SK-N-SH (cell line): ENCODE results near the gene ATP8B3. TPM values are rescaled to one million over a fixed set of nuclear protein-coding genes. Genes with fewer than 3 reads are reported as not detected.
A peak's percentile ranks its signal among the peaks of the same experiment; 100 is the strongest.

Source experiments
- CTCF ChIA-PET: fragments of 300-600, 350-600 bp; formaldehyde crosslinking; extraction: SDS; loops from one replicate; lab custom pipeline; 2021; lab: Yijun Ruan, JAX
- POLR2A ChIA-PET: fragments of 350-600 bp; sonication (Branson Sonifier 250); formaldehyde crosslinking; extraction: SDS; loops from one replicate; lab custom pipeline; 2020; ENCODE audit warnings: antibody characterized with exemption, inconsistent platforms; lab: Yijun Ruan, JAX
- DNase-seq: peaks from one replicate; pipeline ENCODE4 v3.0.0; 2012
- H2AFZ ChIP-seq: fragments of 200-600 bp; sonication (generic); 2 replicates; pipeline ENCODE4 v1.8.1; 2016; ENCODE audit warnings: antibody characterized with exemption, mild to moderate bottlenecking, low read depth
- H3F3A ChIP-seq: fragments of 200-600 bp; sonication (generic); replicated peaks from 2 replicates; pipeline ENCODE3; 2016; ENCODE audit warnings: antibody characterized with exemption, mild to moderate bottlenecking; ENCODE audit not compliant: insufficient read depth
- H3K27ac ChIP-seq, 2 experiments: fragments of 200-500 bp in 1 of 2; fragments of 200-600 bp in 1 of 2; sonication (Bioruptor generic) in 1 of 2; sonication (generic), shearing (Covaris generic) in 1 of 2; 2 replicates each; pipeline versions ENCODE4 v1.5.1 to v1.6.1; 2014 to 2016; ENCODE audit warnings: low read depth in 2 of 2, inconsistent platforms in 1 of 2, low read length in 1 of 2, mild to moderate bottlenecking in 1 of 2, mixed read lengths in 1 of 2
- H3K27me3 ChIP-seq: fragments of 200-600 bp; sonication (generic), shearing (Covaris generic); 2 replicates; pipeline ENCODE4 v1.6.1; 2016; ENCODE audit warnings: mixed run types; ENCODE audit not compliant: insufficient read depth
- H3K36me3 ChIP-seq, 2 experiments: fragments of 200-500 bp in 1 of 2; fragments of 200-600 bp in 1 of 2; sonication (Bioruptor generic) in 1 of 2; sonication (generic) in 1 of 2; replicated peaks in 1 of 2; 2 replicates each; pipeline versions ENCODE3 to v1.5.1; 2014 to 2016; ENCODE audit warnings: low read length in 1 of 2, mild to moderate bottlenecking in 1 of 2; ENCODE audit not compliant: insufficient read depth in 2 of 2, control insufficient read depth in 1 of 2
- H3K4me1 ChIP-seq, 2 experiments: fragments of 200-500 bp in 1 of 2; fragments of 200-600 bp in 1 of 2; sonication (Bioruptor generic) in 1 of 2; sonication (generic), shearing (Covaris generic) in 1 of 2; 2 replicates each; pipeline versions ENCODE4 v1.5.1 to v1.6.1; 2014 to 2016; ENCODE audit warnings: low read depth in 1 of 2, low read length in 1 of 2, mixed run types in 1 of 2; ENCODE audit not compliant: insufficient read depth in 2 of 2, control insufficient read depth in 1 of 2
- H3K4me2 ChIP-seq: fragments of 200-600 bp; sonication (generic), shearing (Covaris generic); 2 replicates; pipeline ENCODE4 v1.6.1; 2017; ENCODE audit warnings: mixed run types
- H3K4me3 ChIP-seq, 2 experiments: fragments of 200-500 bp in 1 of 2; fragments of 200-600 bp in 1 of 2; sonication (Bioruptor generic) in 1 of 2; sonication (generic), shearing (Covaris generic) in 1 of 2; 2 replicates each; pipeline versions ENCODE4 v1.5.1 to v1.8.1; 2014 to 2016; ENCODE audit warnings: low read depth in 2 of 2, inconsistent platforms in 1 of 2, low read length in 1 of 2, mild to moderate bottlenecking in 1 of 2, mixed read lengths in 1 of 2, moderate library complexity in 1 of 2
- H3K79me2 ChIP-seq: fragments of 200-600 bp; sonication (generic); 2 replicates; pipeline ENCODE4 v1.8.1; 2017; ENCODE audit warnings: mild to moderate bottlenecking; ENCODE audit not compliant: insufficient read depth
- H3K9ac ChIP-seq: fragments of 200-600 bp; sonication (generic); 2 replicates; pipeline ENCODE4 v1.6.1; 2017; ENCODE audit warnings: mixed run types
- H3K9me2 ChIP-seq: fragments of 200-600 bp; sonication (generic); 2 replicates; pipeline ENCODE4 v1.6.1; 2017; ENCODE audit warnings: mixed run types
- H3K9me3 ChIP-seq: fragments of 200-600 bp; sonication (generic); 2 replicates; pipeline ENCODE4 v1.6.1; 2017; ENCODE audit warnings: mixed run types, mild to moderate bottlenecking, moderate library complexity
- H4K20me1 ChIP-seq: fragments of 200-600 bp; sonication (generic); 2 replicates; pipeline ENCODE4 v1.6.1; 2017; ENCODE audit warnings: mild to moderate bottlenecking, mixed run types; ENCODE audit not compliant: insufficient read depth
- ELF1 ChIP-seq: IDR thresholded peaks from 2 replicates; pipeline ENCODE4 v1.4.0; 2012
- EP300 ChIP-seq, 2 experiments: IDR thresholded peaks; 2 replicates each; pipeline versions ENCODE4 v1.4.0 to v1.6.1; 2012; ENCODE audit warnings: borderline replicate concordance in 1 of 2, low read depth in 1 of 2, low read length in 1 of 2
- MXI1 ChIP-seq: IDR thresholded peaks from 2 replicates; pipeline ENCODE4 v1.6.1; 2012; ENCODE audit warnings: mild to moderate bottlenecking, low read depth, low read length, improper control_type of control experiment
- NFIC ChIP-seq: IDR thresholded peaks from 2 replicates; pipeline ENCODE4 v1.4.0; 2012; ENCODE audit warnings: borderline replicate concordance
- TCF12 ChIP-seq: IDR thresholded peaks from 2 replicates; pipeline ENCODE4 v1.4.0; 2012
- TEAD4 ChIP-seq: IDR thresholded peaks from 2 replicates; pipeline ENCODE4 v1.4.0; 2012; ENCODE audit warnings: mild to moderate bottlenecking, borderline replicate concordance; ENCODE audit not compliant: insufficient read depth
- WGBS: methylation state at CpG from one replicate; pipeline ENCODE4 v1.1.6; 2017; ENCODE audit warnings: low lambda C conversion rate; 5-methylcytosine and 5-hydroxymethylcytosine counted together
- polyA plus RNA-seq, 3 experiments: library from polyadenylated mRNA; depleted of rRNA; stranded (reverse); fragments of >200 nt; gene quantifications; 2 replicates each; pipeline ENCODE4 v1.2.3, GENCODE V29; 2012
- TF ChIP-seq, protein P1 (sequence below): fragments of 200-600 bp; sonication (generic); IDR thresholded peaks from 2 replicates; pipeline ENCODE4 v1.6.1; 2017; ENCODE audit warnings: antibody characterized with exemption, mild to moderate bottlenecking, moderate library complexity
- TF ChIP-seq, protein P2 (sequence below): IDR thresholded peaks from 2 replicates; pipeline ENCODE4 v1.4.0; 2012; ENCODE audit warnings: low read depth, borderline replicate concordance

The ATP8B3 gene, protein sequence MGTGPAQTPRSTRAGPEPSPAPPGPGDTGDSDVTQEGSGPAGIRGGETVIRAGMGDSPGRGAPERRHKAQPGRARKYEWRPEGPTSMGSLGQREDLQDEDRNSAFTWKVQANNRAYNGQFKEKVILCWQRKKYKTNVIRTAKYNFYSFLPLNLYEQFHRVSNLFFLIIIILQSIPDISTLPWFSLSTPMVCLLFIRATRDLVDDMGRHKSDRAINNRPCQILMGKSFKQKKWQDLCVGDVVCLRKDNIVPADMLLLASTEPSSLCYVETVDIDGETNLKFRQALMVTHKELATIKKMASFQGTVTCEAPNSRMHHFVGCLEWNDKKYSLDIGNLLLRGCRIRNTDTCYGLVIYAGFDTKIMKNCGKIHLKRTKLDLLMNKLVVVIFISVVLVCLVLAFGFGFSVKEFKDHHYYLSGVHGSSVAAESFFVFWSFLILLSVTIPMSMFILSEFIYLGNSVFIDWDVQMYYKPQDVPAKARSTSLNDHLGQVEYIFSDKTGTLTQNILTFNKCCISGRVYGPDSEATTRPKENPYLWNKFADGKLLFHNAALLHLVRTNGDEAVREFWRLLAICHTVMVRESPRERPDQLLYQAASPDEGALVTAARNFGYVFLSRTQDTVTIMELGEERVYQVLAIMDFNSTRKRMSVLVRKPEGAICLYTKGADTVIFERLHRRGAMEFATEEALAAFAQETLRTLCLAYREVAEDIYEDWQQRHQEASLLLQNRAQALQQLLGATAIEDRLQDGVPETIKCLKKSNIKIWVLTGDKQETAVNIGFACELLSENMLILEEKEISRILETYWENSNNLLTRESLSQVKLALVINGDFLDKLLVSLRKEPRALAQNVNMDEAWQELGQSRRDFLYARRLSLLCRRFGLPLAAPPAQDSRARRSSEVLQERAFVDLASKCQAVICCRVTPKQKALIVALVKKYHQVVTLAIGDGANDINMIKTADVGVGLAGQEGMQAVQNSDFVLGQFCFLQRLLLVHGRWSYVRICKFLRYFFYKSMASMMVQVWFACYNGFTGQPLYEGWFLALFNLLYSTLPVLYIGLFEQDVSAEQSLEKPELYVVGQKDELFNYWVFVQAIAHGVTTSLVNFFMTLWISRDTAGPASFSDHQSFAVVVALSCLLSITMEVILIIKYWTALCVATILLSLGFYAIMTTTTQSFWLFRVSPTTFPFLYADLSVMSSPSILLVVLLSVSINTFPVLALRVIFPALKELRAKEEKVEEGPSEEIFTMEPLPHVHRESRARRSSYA (N-terminal part only)
- 6.2 and 8.0 TPM in 2 replicates for polyA plus RNA-seq (2012; rRNA removed)
- polyA plus RNA-seq (2012; cell fraction: cytosol; rRNA removed): 3.1 and 4.9 TPM in 2 replicates
- 20.8 and 25.6 TPM in 2 replicates for polyA plus RNA-seq (2012; cell fraction: nucleus; rRNA removed)

DNA sequence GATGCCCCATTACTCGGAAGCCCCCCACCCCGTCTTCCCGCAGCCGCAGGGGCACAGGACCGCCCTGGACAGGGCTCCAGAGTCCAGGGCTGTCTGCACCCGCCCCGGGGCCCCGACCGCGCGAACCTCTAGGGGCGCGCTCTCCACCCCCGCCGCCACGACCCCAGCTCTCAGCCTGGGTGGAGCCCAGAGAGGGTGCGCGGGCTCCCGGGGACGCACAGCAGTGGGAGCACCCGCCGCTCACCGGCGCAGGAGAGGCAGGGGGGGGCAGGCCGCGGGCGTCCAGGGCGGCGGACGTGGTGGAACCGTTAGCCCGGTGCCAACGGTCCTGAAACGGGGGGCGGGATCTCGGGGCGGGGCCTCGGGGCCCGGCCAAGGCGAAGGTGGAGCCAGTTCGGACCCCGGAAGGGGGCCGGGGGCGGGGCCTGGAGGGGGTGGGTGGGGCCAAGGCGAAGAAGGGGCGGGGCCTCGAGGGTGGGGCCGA is at the start of gene ATP8B3:
ATP8B3 (minus strand) TSS at position 335 of the 484 bp plus-strand sequence. CDS start 540 bp downstream, outside the sequence.
- Histone ChIP-seq H3K36me3 (peaks cover 0 to 17% of the 10 kb centered on the region in 2 experiments), H3K4me1 (peaks cover 0 to 14% of the 10 kb centered on the region in 2 experiments; a peak in 1 of 4 replicates), H3K9ac (peak within 1 kb of the TSS; percentile 75), H3K27ac (peak within 1 kb of the TSS; percentile 69 to 72), H3K4me3 (peak within 1 kb of the TSS; percentile 64 to 71), H3K4me2 (peak within 1 kb of the TSS; percentile 77), H3K9me2 (no peaks in the 10 kb centered on the region), H3K79me2 (no peaks in the 10 kb centered on the region), H3F3A (peaks cover 4% of the 10 kb centered on the region), H2AFZ (peak within 1 kb of the TSS; percentile 88; the same call in 1 of the 2 replicates), H3K27me3 (no peaks in the 10 kb centered on the region), H4K20me1 (no peaks in the 10 kb centered on the region), H3K9me3 (no peaks in the 10 kb centered on the region)
- CTCF ChIA-PET: interaction anchor here (0.9 to 3.6 kb wide), 4 partner anchors 15 to 140 kb away, joined by 5 to 20 read pairs (median 8); no protein-coding TSS in a partner anchor
- WGBS: 3% methylated on average over 7 of the region's 48 CpGs
- POLR2A ChIA-PET: no interaction called here
- peak; percentile 99 for DNase-seq
- TF ChIP-seq ELF1 (no peak; the same call in 1 of the 2 replicates), EP300 (IDR thresholded peaks at IDR 0.05; ENCODE audit: borderline replicate concordance in 1 of 2, low read depth in 1 of 2, low read length in 1 of 2) (no peak), TEAD4 (no peak), TCF12 (no peak)
- TF ChIP-seq, protein P1, sequence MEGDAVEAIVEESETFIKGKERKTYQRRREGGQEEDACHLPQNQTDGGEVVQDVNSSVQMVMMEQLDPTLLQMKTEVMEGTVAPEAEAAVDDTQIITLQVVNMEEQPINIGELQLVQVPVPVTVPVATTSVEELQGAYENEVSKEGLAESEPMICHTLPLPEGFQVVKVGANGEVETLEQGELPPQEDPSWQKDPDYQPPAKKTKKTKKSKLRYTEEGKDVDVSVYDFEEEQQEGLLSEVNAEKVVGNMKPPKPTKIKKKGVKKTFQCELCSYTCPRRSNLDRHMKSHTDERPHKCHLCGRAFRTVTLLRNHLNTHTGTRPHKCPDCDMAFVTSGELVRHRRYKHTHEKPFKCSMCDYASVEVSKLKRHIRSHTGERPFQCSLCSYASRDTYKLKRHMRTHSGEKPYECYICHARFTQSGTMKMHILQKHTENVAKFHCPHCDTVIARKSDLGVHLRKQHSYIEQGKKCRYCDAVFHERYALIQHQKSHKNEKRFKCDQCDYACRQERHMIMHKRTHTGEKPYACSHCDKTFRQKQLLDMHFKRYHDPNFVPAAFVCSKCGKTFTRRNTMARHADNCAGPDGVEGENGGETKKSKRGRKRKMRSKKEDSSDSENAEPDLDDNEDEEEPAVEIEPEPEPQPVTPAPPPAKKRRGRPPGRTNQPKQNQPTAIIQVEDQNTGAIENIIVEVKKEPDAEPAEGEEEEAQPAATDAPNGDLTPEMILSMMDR: peak; percentile 41
- TF ChIP-seq, protein P2, sequence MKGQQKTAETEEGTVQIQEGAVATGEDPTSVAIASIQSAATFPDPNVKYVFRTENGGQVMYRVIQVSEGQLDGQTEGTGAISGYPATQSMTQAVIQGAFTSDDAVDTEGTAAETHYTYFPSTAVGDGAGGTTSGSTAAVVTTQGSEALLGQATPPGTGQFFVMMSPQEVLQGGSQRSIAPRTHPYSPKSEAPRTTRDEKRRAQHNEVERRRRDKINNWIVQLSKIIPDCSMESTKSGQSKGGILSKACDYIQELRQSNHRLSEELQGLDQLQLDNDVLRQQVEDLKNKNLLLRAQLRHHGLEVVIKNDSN: no peak

DNA sequence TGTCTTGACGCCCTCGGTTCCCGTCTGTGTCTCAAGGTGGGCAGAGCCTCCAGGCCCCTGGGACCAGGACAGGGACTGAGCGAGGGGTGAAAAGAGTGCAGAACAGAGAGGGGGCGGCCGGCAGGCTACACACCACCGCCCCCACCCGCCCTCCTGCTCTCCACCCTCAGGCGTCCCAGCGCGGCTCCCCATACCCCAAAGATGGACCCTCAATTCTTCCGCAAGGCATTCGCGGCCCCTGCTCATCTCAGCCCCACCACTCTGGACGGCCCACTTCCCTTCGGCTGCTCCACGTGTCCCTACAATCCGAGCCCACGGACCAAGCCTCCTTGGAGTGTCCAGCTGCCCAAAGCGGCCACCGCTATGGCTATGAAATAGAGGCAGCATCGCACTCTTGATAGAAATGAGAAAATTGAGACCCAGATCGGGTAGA is 49.5 kb upstream of the ATP8B3 start:
- TF ChIP-seq NFIC (no peak), MXI1 (peak; percentile 64; the same call in 1 of the 2 replicates)
- Histone ChIP-seq H4K20me1 (peaks cover 59% of the 10 kb centered on the region), H3K4me3 (peak overlapping the region; percentile 81 to 90), H3K4me1 (peaks cover 25 to 51% of the 10 kb centered on the region in 2 experiments; a peak in 3 of 4 replicates), H3K9ac (peak overlapping the region; percentile 87), H3K79me2 (peaks cover 77% of the 10 kb centered on the region), H3F3A (peaks cover 3% of the 10 kb centered on the region), H3K27ac (peak overlapping the region; percentile 51 to 59; a peak in 3 of 4 replicates), H3K9me3 (no peaks in the 10 kb centered on the region), H3K27me3 (no peaks in the 10 kb centered on the region), H3K36me3 (no peaks in the 10 kb centered on the region), H3K4me2 (peak overlapping the region; percentile 98), H3K9me2 (no peaks in the 10 kb centered on the region), H2AFZ (no peak overlapping the region)
- CTCF ChIA-PET: interaction anchor here (2.0 kb wide), 1 partner anchor 13 kb away, joined by 8 read pairs; the partner anchor contains the start of gene REXO1
- DNase-seq: no peak
- POLR2A ChIA-PET: no interaction called here
- WGBS: 39% methylated on average over 18 of the region's 23 CpGs
